Hematopoietic multipotent progenitor cell treated with erythropoietin and hydrocortisone succinate and interleukin-3 and kit ligand, for 15 days (in vitro differentiated cells): Measurements from ENCODE around the gene ORC6.
"Not testable (repeated sequence)": the region's sequence is repeated elsewhere in the genome, so short reads cannot be mapped to it uniquely, and the experiment has no call there.

Experiments used
- DNase-seq: peaks from one replicate; pipeline ENCODE4 v3.0.0-alpha.2; 2015; ENCODE audit warnings: low spot score

ORC6 gene, protein sequence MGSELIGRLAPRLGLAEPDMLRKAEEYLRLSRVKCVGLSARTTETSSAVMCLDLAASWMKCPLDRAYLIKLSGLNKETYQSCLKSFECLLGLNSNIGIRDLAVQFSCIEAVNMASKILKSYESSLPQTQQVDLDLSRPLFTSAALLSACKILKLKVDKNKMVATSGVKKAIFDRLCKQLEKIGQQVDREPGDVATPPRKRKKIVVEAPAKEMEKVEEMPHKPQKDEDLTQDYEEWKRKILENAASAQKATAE

GRCh38 chr16:46689365-46690280, at the start of gene ORC6:
Gene ORC6 (plus strand): TSS chr16:46689659. CDS start chr16:46689706, 47 bp downstream.
- DNase-seq, result peak; percentile 96

DNA sequence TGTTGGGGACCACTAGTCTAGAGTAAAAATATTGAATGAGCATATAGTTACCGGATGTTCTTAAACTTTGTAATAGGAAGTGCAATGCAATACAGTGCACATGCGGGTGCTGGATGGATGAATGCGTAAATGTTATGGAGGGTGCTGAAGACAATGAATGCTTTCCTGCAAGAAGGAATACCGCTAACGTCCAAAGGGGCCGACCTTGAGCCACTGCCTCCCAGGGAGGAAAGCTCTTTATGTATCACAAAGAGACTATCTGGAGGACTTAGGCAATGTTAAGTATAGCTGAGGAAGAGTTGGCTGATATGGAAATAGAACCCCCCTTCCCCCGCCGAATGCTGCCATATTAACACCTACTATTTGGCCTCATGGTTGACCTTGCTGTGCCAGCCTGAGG, 40.8 kb upstream of the ORC6 start:
- no peak for DNase-seq

DNA sequence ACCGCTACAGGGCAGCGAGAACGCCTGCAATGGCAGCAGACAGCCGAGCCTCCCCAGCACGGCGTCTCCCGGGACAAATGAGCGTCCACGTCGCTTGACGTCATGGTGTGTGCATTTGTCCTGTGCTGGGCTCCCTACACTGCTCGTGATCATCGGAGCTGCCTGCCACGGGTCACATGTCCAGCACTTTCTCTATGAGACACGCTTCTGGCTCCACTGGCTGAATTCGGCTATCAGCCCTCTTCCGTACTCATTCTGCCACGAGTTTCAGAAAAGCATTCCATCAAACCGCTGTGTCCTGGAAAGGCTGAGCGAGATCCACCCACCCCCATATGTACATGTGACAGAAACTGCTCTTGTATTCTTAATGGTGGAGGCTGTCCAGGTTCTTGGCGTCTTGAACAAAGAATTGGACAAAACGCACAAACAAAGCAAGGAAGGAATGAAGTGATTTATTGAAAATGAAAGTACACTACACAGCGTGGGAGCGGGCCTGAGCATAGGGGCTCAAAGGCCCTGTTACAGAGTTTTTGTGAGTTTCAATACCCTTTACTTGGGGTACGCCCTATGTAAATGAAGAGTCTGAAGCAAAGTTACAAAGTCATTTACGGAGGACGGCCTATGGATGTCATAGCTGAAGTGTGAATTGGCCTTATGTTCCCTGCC, 39.7 kb upstream of the ORC6 start:
- no peak for DNase-seq

GRCh38 chr16:46650254-46650623, 39.2 kb upstream of the ORC6 start:
- DNase-seq, result no peak

DNA sequence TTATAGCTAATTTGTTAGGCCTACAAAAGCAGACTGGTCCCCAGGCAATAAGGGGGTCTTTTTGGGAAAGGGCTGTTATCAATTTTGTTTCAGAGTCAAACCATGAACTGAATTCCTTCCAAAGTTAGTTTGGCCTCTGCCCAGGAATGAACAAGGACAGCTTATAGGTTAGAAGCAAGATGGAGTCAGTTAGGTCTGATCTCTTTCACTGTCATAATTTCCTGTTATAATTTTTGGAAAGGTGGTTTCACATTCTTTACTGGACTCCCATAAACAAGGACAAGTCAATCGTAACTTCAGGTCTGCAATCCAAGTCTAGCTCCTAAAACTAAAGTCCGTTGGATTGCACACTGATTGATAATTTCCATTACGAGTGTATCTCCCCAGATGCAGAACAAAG, 38.2 kb upstream of the ORC6 start:
- no peak for DNase-seq

GRCh38 chr16:46658925-46659324, 30.5 kb upstream of the ORC6 start:
- DNase-seq, result no peak

- DNase-seq, result no peak
These were observed 27.3 kb upstream of the ORC6 start for GRCh38 chr16:46662123-46662522.

GRCh38 chr16:46673320-46674013, 16.0 kb upstream of the ORC6 start:
- DNase-seq, result peak; percentile 76

- not testable (repeated sequence) for DNase-seq
These were observed 11.5 kb upstream of the ORC6 start for GRCh38 chr16:46677943-46678342.

- DNase-seq, result not testable (repeated sequence)
These were observed 7.6 kb upstream of the ORC6 start for GRCh38 chr16:46681867-46682266.

DNA sequence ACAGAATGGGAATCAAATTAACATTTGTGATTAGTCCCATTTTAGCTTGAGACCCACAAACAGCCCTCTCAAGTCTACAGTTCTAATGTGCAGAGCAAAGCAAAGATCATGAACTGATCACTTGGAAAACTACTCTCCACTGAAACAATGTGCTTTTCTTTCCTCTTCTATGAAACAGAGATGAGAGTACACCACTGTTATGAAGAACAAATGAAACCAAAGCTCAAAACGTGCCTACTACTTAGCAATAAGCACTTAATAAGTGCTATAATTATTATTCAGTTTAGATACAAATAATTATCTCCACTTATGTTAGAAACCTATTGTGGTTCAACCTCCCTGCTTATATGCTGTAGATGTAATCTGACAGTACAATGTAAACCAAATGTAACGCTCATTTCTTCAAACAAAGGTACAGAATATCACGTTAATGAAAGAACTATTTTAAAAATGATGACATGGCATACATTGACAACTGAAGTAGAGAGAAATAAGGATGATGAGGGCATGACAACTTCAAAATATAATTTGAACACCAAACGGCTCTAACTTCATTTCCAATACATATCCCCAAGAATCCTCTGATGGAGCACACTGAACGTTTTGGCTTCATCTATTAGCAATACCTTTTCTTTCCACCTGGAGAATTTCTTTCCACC, 2.5 kb upstream of the ORC6 start:
- no peak for DNase-seq

- DNase-seq, result no peak
These were observed 2.0 kb upstream of the ORC6 start for GRCh38 chr16:46687486-46687885.

DNA sequence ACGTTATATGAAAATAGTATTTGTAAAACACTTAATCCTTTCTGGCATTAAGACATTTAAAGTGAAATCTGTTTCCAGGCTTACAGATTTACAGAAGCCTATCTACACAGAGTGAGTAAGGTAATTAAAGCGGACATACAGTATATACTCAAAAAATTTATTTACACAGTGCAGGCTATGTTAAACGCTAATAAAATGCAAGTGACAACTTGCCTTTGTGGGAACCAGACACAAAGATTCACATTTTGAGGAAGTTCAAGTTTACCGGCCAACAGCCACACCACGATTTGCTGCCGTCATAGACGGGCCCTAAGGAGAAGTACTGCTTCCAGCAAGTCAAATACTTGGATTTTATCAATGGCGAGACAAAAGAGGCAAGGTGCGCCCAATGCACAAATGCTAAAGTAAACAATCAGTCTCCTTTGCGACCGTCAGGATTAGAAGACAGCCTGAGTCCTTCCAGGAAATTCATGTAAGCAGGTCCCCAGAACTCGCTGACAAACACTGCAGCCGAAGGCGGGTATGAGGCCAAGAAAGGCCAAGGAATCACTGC, 1.3 kb upstream of the ORC6 start:
- DNase-seq, result no peak

DNA sequence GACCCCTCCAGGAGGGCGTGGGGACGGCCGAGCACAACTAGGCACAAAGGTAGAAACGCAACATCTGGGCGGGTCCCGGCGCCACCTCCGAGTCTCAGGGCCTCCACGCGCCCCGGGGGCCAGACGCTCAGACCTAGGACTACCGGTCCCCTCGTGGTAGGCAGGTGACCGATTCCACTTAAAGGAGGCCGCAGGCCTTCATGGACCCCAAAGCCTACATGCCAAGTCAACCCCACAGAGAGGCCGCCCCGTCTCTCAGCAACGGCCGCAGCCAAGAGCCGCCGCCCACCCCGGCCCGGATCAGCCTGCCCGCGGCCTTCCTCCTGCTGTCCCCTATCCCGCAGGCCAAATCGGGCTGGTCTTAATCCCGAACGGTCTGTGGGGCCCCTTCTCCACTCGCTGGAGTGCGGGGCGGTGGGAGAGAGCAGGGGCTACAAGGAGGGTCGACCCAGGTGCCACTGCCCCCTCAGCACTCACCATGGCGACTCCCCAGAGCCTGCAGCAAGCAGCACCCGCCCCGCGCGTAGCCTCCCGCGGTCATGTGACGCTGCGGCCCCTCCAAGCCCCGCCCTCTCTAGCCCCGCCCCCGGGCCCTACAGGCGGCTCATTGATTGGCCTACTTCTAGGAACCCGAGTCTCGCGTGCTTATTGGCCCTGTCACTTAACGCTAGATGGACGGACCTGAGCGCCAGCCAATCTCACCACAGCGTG, 650 bp upstream of the ORC6 start, which contains the start of gene VPS35:
VPS35 (minus strand) TSS at position 525 of the 711 bp plus-strand sequence; CDS start at position 480, 45 bp downstream.
- peak; percentile 99 for DNase-seq

DNA sequence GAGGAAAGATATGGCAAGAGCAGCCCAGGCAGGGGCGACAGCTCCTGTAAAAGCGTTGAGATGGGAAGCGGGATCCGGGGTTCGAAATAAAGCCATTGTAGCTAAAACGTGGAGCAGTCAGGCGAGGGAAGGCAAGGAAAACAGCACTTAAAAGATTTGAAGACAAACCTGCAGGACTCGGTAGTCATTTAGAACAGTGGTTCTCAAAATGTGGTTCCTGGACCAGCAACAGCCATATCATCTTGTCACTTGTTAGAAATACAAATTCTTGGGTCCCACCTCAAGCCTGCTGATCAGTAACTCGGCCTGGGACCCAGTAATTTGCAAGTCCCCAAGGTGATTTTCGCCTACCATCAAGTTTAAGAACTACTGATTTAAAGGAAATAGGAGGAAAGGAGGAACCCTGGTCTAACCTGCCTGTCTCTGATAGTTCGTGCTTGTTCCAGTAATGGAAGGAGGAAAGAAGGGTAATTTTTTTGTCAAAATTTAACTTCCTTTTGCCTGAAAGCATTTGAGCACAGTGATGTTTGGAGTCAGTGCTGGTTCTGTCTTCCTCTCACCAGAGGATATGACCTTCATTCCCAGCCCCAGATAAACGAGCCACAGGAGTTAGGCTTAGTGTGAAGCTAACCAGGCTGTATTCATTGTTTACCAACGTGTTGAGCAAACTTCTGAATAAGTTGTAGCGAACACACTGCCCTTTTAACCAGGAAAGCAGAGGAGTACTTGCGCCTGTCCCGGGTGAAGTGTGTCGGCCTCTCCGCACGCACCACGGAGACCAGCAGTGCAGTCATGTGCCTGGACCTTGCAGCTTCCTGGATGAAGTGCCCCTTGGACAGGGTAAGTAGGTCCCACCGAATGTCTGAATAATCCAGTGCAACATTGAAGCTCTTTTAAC, 1.1 kb downstream of the ORC6 start:
- no peak for DNase-seq

- DNase-seq, result no peak
These were observed 2.3 kb downstream of the ORC6 start for GRCh38 chr16:46691726-46692125.

DNA sequence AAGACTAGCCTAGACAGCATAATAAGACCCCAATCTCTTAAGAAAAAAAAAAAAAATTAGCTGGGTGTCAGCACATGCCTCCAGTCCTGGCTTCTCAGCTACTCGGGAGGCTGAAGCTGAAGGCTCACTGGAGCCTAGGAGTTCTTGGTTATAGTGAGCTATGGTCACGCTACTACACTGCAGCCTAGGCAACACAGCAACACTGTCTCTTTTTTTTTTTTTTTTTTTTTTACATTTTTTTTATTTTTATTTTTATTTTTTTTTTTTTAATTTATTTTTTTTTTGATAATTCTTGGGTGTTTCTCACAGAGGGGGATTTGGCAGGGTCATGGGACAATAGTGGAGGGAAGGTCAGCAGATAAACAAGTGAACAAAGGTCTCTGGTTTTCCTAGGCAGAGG, 4.1 kb downstream of the ORC6 start:
- DNase-seq, result no peak

DNA sequence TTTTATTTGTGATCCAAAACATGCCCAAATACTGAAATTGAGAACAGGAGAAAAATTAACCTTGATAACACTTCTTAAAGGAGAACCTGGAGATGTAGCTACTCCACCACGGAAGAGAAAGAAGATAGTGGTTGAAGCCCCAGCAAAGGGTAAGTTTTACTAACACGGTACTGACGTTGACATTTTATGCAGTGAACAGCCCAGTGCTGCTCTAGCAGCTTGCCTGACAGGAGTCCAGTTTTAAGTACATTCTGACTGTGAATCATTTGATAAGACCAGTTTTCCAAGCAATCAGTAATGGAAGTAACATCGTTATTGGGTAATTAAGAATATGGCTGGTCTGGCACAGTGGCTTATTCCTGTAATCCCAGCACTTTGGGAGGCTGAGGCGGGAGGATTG, 6.5 kb downstream of the ORC6 start:
- no peak for DNase-seq

- DNase-seq, result no peak
These were observed 7.5 kb downstream of the ORC6 start for GRCh38 chr16:46696957-46697356.

- DNase-seq, result no peak
These were observed 10.6 kb downstream of the ORC6 start for GRCh38 chr16:46700048-46700447.
